ENCODE data around the gene CCNA1. TPM values are rescaled to one million over a fixed set of nuclear protein-coding genes. Genes with fewer than 3 reads are reported as not detected.

Gene CCNA1
- total RNA-seq, 1 donor from 2014 or later: not detected

DNA sequence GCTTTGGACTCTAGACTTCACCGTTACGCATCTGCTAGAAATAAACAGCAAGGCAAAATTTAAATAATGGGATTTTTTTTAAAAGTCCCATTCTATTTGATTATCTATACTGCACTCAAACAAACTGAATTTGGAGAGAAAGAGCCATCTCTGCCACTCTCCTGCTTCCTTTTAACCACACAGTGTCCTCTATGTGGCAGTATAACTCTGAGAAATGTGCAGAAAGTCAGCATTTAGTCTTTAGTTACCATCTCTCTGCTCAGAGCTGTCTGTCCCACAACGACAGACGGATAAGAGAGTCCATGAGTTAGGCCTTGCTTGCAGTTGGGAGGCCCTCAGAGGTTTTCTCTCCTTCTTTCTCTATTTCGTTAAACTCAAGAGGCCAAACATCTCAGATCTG lies 21.2 kb downstream of the CCNA1 start:
- peak; percentile 54 for DNase-seq (ENCODE audit: low spot score)

DNA sequence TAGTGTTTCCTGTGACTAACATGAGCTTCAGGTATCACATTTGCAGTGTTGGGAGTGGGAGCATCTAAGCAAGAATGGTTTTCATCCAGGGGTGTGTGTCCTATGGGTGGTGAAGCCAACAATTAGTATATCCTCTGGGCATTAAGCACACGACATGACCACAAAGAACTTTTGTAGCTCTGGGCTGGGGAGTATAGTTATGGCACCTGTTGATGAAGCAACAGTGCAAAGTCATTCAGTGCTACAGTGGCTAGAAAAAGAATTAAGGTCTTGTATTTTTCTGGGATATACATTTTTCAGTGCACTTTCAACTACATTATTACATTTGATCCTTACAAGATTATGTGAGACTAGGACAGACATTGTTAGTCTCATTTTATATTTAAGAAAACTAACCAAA lies 21.8 kb downstream of the CCNA1 start:
- no peak for DNase-seq (ENCODE audit: low spot score)

DNA sequence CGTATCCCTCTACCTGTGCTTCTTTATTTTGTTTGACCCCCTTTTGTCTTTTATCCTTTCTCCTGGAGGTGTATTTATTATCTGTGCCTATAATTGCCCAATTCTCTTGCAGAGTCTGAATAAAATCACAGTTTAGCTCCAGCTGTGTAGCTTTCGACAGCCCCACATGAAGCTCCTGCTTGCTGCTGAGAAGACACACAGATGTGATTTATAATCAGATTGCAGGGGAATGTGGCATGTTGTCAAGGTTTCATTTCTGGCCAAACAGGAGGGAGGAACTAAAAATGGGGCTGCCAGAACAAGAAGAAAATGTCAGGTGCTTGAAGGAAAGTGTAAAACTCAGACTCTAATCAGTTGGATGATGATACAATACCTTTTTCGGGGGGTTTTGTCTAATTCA lies 22.7 kb downstream of the CCNA1 start:
- no peak for DNase-seq (ENCODE audit: low spot score)

DNA sequence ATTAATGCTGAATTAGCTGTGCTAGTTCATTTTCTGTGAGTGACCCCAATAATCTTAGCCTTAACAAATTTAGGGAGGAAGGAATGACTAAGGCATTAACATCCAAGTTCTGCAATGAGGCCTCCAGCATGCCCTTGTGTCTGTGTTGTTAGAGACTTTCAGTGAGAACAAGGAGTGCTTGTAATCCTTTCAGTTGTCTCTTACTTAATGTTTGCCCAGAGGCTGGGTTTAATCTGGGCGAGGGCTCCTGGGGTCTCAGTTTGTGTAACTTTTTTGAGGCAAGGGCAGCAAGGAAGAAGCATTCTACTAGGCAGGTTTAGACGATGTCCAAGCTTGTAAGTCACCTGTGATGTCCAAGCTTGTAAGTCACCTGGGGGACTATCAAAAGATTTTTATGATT lies 24.3 kb downstream of the CCNA1 start:
- DNase-seq (ENCODE audit: low spot score): no peak

DNA sequence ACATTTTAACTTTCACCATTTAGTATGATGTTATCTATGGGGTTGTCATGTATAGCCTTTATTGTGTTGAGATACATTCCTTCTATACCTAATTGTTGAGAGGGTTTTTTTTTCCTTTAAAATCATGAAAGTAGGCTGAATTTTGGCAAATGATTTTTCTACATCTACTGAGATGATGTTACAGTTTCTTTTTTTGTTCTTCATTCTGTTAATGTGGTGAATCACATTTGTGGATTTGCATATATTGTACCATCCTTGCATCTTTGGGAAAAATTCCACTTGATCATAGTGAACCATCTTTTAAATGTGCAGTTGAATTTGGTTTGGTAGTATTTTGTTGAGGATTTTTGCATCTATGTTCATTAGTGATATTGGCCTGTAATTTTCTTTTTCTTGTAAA lies 29.2 kb downstream of the CCNA1 start:
- no peak for DNase-seq (ENCODE audit: low spot score)

DNA sequence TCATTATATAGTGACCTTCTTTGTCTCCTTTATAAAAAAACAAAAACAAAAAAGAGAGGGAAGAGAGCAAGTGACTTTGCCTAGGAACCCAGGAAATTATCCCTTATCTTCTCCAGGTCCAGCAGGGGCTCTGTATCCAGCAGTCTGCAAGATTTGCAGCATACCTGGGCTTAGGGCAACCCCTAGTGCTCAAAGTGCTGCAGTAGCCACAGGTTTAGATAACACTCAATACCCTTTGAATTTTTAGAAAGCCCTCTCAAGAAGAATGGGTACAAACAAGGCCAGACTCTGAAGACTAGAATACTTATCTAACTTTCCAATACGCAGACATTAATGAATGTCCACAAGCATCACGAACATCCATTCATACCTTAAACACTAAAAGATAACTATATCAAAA lies 43.2 kb downstream of the CCNA1 start:
- no peak for DNase-seq (ENCODE audit: low spot score)

DNA sequence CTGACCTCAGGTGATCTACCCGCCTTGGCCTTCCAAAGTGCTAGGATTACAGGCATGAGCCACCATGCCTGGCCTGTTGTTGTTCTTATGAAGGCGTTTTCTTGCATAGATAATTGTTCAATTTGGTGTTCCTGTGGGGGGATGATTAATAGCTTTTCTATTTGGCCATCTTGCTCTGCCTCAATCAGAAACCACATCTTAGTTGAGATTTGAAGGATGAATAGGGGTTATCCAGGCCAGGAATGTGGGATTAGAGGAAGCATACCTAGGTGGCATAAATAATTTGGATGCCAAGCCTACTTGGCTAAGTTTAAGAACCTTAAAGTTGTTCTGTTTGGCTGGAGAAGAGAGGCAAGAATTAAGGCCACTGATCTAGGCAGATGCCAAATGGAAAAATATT lies 44.4 kb downstream of the CCNA1 start:
- no peak for DNase-seq (ENCODE audit: low spot score)

DNA sequence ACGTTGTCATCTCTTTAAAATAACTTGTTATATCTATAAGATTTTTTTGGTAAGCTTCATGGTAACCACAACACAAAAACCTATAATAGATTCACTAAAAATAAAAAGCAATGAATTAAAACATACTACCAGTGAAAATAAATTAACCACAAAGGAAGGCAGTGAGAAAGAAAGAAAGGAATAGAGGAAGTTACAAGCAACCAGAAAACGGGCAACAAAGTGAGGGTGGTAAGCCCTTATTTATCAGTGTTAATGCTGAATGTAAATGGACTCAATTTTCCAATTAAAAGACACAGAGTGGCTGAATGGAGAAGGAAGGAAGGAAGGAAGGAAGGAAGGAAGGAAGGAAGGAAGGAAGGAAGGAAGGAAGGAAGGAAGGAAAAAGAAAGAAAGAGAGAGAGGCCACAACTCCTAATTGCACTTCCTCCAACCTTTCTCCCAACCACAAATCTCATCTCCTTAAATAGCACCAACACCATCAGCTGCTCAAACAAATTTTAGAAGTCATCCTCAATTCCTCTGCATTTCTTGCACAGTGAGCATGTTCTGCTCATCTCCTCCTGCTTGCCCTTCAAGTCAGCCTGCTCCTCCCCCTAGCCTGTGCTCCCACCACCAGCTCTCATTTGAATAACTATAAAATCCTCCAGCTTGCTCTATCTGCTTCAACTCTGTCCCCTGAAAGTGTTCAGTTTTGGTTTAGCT lies 48.6 kb downstream of the CCNA1 start:
- DNase-seq (ENCODE audit: low spot score): no peak

DNA sequence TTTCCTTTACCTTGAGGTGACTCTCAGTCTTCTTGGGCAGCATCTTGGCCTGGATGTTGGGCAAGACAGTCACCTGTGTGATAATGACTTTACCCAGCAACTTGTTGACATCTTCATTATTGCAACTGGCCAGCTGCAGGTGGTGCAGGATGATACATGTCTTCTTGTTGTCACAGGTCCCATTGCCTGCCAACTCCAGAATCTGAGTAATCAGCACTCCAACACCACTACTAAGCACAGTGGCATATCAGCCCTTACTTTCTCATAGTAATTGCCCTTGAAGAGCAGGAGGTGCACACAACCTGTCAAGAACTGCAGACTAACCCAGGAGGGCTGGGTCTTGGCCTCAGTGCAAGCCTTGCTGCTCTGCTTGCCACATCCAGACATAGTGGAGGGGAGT lies 57.8 kb downstream of the CCNA1 start:
- DNase-seq (ENCODE audit: low spot score): no peak

Other genes with a start within 250 kb of the CCNA1 start
- gene SOHLH2, start 217.9 kb upstream of the CCNA1 start, total RNA-seq (ENCODE audit: insufficient read depth, low replicate concordance): 0.72 TPM
- gene CCDC169, start 134.7 kb upstream of the CCNA1 start, total RNA-seq (ENCODE audit: insufficient read depth, low replicate concordance): 6.5 TPM
- 103 TPM for gene SPART, start 86.1 kb upstream of the CCNA1 start, total RNA-seq (ENCODE audit: insufficient read depth, low replicate concordance)
- 5.8 TPM for gene SERTM1, start 241.5 kb downstream of the CCNA1 start, total RNA-seq (ENCODE audit: insufficient read depth, low replicate concordance)